ENCODE measurements around the gene UBR4.

UBR4 gene

GRCh38 chr1:19074902-19075721 lies 135.0 kb downstream of the UBR4 start:
- no peak for DNase-seq (ENCODE audit: low read depth, low spot score)
- Histone ChIP-seq H3K9me3 (ENCODE audit: low read depth, low read length) (no peaks in the 10 kb centered on the region), H3K36me3 (ENCODE audit: insufficient read depth, low read length) (peaks cover 71% of the 10 kb centered on the region), H3K27ac (no peak overlapping the region), H3K9ac (ENCODE audit: insufficient read length) (no peak overlapping the region), H3K4me3 (no peak overlapping the region)
- TF ChIP-seq EZH2 (IDR thresholded peaks at IDR 0.05) (no peak), POLR2AphosphoS5 (IDR thresholded peaks at IDR 0.05; ENCODE audit: borderline replicate concordance, low read depth, low read length) (no peak), FOXP2 (optimal IDR thresholded peaks at IDR 0.05; ENCODE audit: control extremely low read depth, extremely low read length, insufficient read depth) (no peak)

- no peak for DNase-seq (ENCODE audit: low read depth, low spot score)
- no peak overlapping the region for H3K27ac ChIP-seq
- H3K9me3 ChIP-seq (ENCODE audit: low read depth, low read length): no peaks in the 10 kb centered on the region
- peaks cover 64% of the 10 kb centered on the region for H3K36me3 ChIP-seq (ENCODE audit: insufficient read depth, low read length)
- no peak overlapping the region for H3K9ac ChIP-seq (ENCODE audit: insufficient read length)
- no peak for TF ChIP-seq EZH2 (IDR thresholded peaks at IDR 0.05)
- no peak for TF ChIP-seq FOXP2 (optimal IDR thresholded peaks at IDR 0.05; ENCODE audit: control extremely low read depth, extremely low read length, insufficient read depth)
- no peak for TF ChIP-seq POLR2AphosphoS5 (IDR thresholded peaks at IDR 0.05; ENCODE audit: borderline replicate concordance, low read depth, low read length)
- H3K4me3 ChIP-seq: no peak overlapping the region
These were observed 135.6 kb downstream of the UBR4 start for GRCh38 chr1:19074361-19074901.

- no peaks in the 10 kb centered on the region for H3K9me3 ChIP-seq (ENCODE audit: low read depth, low read length)
- H3K27ac ChIP-seq: no peak overlapping the region
- peaks cover 55% of the 10 kb centered on the region for H3K36me3 ChIP-seq (ENCODE audit: insufficient read depth, low read length)
- DNase-seq (ENCODE audit: low read depth, low spot score): no peak
- no peak overlapping the region for H3K9ac ChIP-seq (ENCODE audit: insufficient read length)
- H3K4me3 ChIP-seq: no peak overlapping the region
- TF ChIP-seq EZH2 (IDR thresholded peaks at IDR 0.05): no peak
- no peak for TF ChIP-seq POLR2AphosphoS5 (IDR thresholded peaks at IDR 0.05; ENCODE audit: borderline replicate concordance, low read depth, low read length)
- TF ChIP-seq FOXP2 (optimal IDR thresholded peaks at IDR 0.05; ENCODE audit: control extremely low read depth, extremely low read length, insufficient read depth): no peak
These were observed 136.5 kb downstream of the UBR4 start for GRCh38 chr1:19073311-19074186.

GRCh38 chr1:19072285-19072981 lies 137.6 kb downstream of the UBR4 start:
- Histone ChIP-seq H3K27ac (0 out of 2 replicates have a peak overlapping the region, but pooled peaks have one; percentile 6), H3K9me3 (ENCODE audit: low read depth, low read length) (no peaks in the 10 kb centered on the region), H3K4me3 (no peak overlapping the region), H3K9ac (ENCODE audit: insufficient read length) (no peak overlapping the region), H3K36me3 (ENCODE audit: insufficient read depth, low read length) (peaks cover 44% of the 10 kb centered on the region)
- TF ChIP-seq EZH2 (IDR thresholded peaks at IDR 0.05): no peak
- no peak for TF ChIP-seq POLR2AphosphoS5 (IDR thresholded peaks at IDR 0.05; ENCODE audit: borderline replicate concordance, low read depth, low read length)
- TF ChIP-seq FOXP2 (optimal IDR thresholded peaks at IDR 0.05; ENCODE audit: control extremely low read depth, extremely low read length, insufficient read depth): no peak
- no peak for DNase-seq (ENCODE audit: low read depth, low spot score)

- Histone ChIP-seq H3K27ac (no peak overlapping the region), H3K9ac (ENCODE audit: insufficient read length) (no peak overlapping the region), H3K4me3 (no peak overlapping the region), H3K36me3 (ENCODE audit: insufficient read depth, low read length) (peaks cover 38% of the 10 kb centered on the region), H3K9me3 (ENCODE audit: low read depth, low read length) (no peaks in the 10 kb centered on the region)
- TF ChIP-seq FOXP2 (optimal IDR thresholded peaks at IDR 0.05; ENCODE audit: control extremely low read depth, extremely low read length, insufficient read depth) (no peak), EZH2 (IDR thresholded peaks at IDR 0.05) (no peak)
- DNase-seq (ENCODE audit: low read depth, low spot score): no peak
These were observed 138.3 kb downstream of the UBR4 start for GRCh38 chr1:19071674-19072281.

GRCh38 chr1:19070891-19071621 lies 139.0 kb downstream of the UBR4 start:
- no peaks in the 10 kb centered on the region for H3K9me3 ChIP-seq (ENCODE audit: low read depth, low read length)
- H3K27ac ChIP-seq: no peak overlapping the region
- TF ChIP-seq POLR2AphosphoS5 (IDR thresholded peaks at IDR 0.05; ENCODE audit: borderline replicate concordance, low read depth, low read length) (no peak), FOXP2 (optimal IDR thresholded peaks at IDR 0.05; ENCODE audit: control extremely low read depth, extremely low read length, insufficient read depth) (no peak), EZH2 (IDR thresholded peaks at IDR 0.05) (no peak)
- no peak for DNase-seq (ENCODE audit: low read depth, low spot score)
- H3K9ac ChIP-seq (ENCODE audit: insufficient read length): no peak overlapping the region
- peaks cover 31% of the 10 kb centered on the region for H3K36me3 ChIP-seq (ENCODE audit: insufficient read depth, low read length)
- no peak overlapping the region for H3K4me3 ChIP-seq

GRCh38 chr1:19070197-19070651 lies 139.8 kb downstream of the UBR4 start:
- no peak for DNase-seq (ENCODE audit: low read depth, low spot score)
- no peak for TF ChIP-seq EZH2 (IDR thresholded peaks at IDR 0.05)
- TF ChIP-seq POLR2AphosphoS5 (IDR thresholded peaks at IDR 0.05; ENCODE audit: borderline replicate concordance, low read depth, low read length): no peak
- no peak for TF ChIP-seq FOXP2 (optimal IDR thresholded peaks at IDR 0.05; ENCODE audit: control extremely low read depth, extremely low read length, insufficient read depth)

More at GRCh38 chr1:19070197-19070651, 139.8 kb downstream of the UBR4 start:
- Histone ChIP-seq H3K4me3 (no peak overlapping the region), H3K27ac (no peak overlapping the region), H3K36me3 (ENCODE audit: insufficient read depth, low read length) (peaks cover 23% of the 10 kb centered on the region), H3K9me3 (ENCODE audit: low read depth, low read length) (no peaks in the 10 kb centered on the region), H3K9ac (ENCODE audit: insufficient read length) (no peak overlapping the region)

Data from SK-N-MC (cell line).